Tibial nerve (tissue), 4 donors: ENCODE measurements around the gene SUPT3H. TPM values are rescaled to one million over a fixed set of nuclear protein-coding genes. Genes with fewer than 3 reads are reported as not detected.
A peak's percentile ranks its signal among the peaks of the same experiment; 100 is the strongest.
"Not testable (repeated sequence)": the region's sequence is repeated elsewhere in the genome, so short reads cannot be mapped to it uniquely, and the experiment has no call there.

Experiments
- DNase-seq, 2 donors: peaks; one replicate each; pipeline ENCODE4 v3.0.0-alpha.2; 2019; ENCODE audit warnings: low spot score in 2 of 2
- H3K27ac ChIP-seq, 4 donors: fragments of 200-600 bp; sonication (generic) in 3 of 4; one replicate each; pipeline ENCODE4 v1.5.1; 2017 to 2019; ENCODE audit warnings: mild to moderate bottlenecking in 1 of 4
- H3K27me3 ChIP-seq, 2 donors: fragments of 200-600 bp; sonication (generic) in 1 of 2; one replicate each; pipeline versions ENCODE4 v1.5.1 to v1.6.0; 2017 to 2019
- H3K36me3 ChIP-seq, 3 donors: fragments of 200-600 bp; sonication (generic); one replicate each; pipeline ENCODE4 v1.5.1; 2018 to 2019
- H3K4me1 ChIP-seq, 4 donors: fragments of 200-600 bp; sonication (generic) in 3 of 4; one replicate each; pipeline ENCODE4 v1.5.1; 2017 to 2019
- H3K4me3 ChIP-seq, 4 donors: fragments of 200-600 bp; sonication (generic) in 3 of 4; one replicate each; pipeline ENCODE4 v1.5.1; 2017 to 2019; ENCODE audit warnings: mild to moderate bottlenecking in 1 of 4, moderate library complexity in 1 of 4
- H3K9me3 ChIP-seq, 4 donors: fragments of 200-600 bp; sonication (generic) in 3 of 4; one replicate each; pipeline ENCODE4 v1.5.1; 2017 to 2019
- EP300 ChIP-seq, 2 donors: sonication (generic); formaldehyde crosslinking; IDR thresholded peaks; one replicate each; pipeline ENCODE4 v1.6.1; 2017; ENCODE audit warnings: antibody characterized with exemption in 2 of 2, mild to moderate bottlenecking in 1 of 2
- POLR2A ChIP-seq, 2 donors: fragments of 450-650 bp; IDR thresholded peaks; one replicate each; pipeline ENCODE4 v1.6.1; 2017; ENCODE audit warnings: antibody characterized with exemption in 2 of 2, mild to moderate bottlenecking in 2 of 2, moderate library complexity in 2 of 2
- WGBS, 2 donors: methylation state at CpG; one replicate each; pipeline ENCODE4 v1.1.5; 2018; 5-methylcytosine and 5-hydroxymethylcytosine counted together
- total RNA-seq, 4 donors: library from RNA; depleted of rRNA; stranded (reverse); fragments of >200 nt; gene quantifications; one replicate each; pipeline ENCODE4 v1.1.0, GENCODE V29; 2016
- TF ChIP-seq, protein P1 (sequence below), 5 experiments: fragments of 200-600 bp in 3 of 5; fragments of 450-650 bp in 2 of 5; sonication (generic) in 3 of 5; IDR thresholded peaks; one replicate each; pipeline ENCODE4 v1.5.1; 2016 to 2019; ENCODE audit warnings: antibody characterized with exemption in 5 of 5, mild to moderate bottlenecking in 3 of 5, moderate library complexity in 2 of 5

SUPT3H gene
- total RNA-seq, 4 donors from 2014 or later = 6.6 to 16.5 (median 14.8) TPM

DNA sequence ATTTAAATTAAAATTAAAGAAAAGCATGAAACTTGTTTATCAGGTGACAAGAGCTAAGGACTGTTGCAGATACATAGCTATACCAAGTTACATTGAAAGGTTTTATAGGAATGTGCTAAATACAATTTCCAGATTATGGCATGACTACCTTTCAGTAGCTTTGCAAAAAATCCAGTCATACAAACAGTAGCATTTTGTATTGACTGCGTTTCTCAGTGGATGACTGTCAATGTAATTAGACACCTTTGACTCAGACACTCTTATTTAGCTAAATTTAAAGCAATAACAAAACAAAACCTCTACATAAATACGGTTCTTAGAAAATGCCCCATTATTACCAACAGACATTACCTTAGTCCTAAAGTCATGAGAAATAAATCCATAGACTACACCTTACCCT is 325.4 kb downstream of the SUPT3H start:
- WGBS, 2 donors = 74% methylated on average over 2 of the region's 2 CpGs
- no peaks in the 10 kb centered on the region for H3K9me3 ChIP-seq
- H3K27me3 ChIP-seq = no peaks in the 10 kb centered on the region
- H3K27ac ChIP-seq = no peak overlapping the region
- no peak overlapping the region for H3K4me3 ChIP-seq
- TF ChIP-seq POLR2A (IDR thresholded peaks at IDR 0.05) (no peak), EP300 (IDR thresholded peaks at IDR 0.05) (no peak)
- TF ChIP-seq, protein P1, sequence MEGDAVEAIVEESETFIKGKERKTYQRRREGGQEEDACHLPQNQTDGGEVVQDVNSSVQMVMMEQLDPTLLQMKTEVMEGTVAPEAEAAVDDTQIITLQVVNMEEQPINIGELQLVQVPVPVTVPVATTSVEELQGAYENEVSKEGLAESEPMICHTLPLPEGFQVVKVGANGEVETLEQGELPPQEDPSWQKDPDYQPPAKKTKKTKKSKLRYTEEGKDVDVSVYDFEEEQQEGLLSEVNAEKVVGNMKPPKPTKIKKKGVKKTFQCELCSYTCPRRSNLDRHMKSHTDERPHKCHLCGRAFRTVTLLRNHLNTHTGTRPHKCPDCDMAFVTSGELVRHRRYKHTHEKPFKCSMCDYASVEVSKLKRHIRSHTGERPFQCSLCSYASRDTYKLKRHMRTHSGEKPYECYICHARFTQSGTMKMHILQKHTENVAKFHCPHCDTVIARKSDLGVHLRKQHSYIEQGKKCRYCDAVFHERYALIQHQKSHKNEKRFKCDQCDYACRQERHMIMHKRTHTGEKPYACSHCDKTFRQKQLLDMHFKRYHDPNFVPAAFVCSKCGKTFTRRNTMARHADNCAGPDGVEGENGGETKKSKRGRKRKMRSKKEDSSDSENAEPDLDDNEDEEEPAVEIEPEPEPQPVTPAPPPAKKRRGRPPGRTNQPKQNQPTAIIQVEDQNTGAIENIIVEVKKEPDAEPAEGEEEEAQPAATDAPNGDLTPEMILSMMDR (IDR thresholded peaks at IDR 0.05) = no peak
- no peaks in the 10 kb centered on the region for H3K4me1 ChIP-seq
- no peak for DNase-seq
- H3K36me3 ChIP-seq = no peaks in the 10 kb centered on the region

DNA sequence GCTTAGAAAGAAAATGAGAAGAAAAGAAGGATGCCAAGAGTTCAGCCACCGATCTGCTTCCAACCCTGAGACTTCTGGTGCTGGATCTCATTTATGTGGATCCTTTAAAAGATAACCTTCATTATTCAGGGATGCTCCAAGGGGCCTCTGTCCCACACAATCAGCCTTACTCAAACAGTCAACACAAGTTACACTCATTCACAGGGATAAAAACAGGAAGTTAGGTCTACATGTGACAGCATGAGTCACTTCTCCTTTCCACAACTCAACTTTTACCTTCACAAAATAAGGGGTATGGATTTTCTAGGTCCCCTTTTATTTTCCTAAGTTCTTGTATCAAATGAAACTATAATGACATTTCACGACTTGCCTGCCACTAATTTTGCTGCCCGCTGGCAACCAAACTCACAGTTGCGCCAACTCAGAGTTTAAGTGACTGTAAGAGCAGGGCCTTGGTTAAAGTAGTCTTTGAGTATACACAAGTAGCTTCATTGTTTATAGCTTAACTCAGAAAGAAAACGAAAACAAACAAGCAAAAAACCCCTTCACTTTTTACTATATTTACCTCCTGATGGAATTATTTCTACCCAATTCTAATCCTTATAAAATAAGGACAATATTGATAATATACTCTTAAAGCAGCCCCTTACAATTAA is 328.4 kb downstream of the SUPT3H start:
- Histone ChIP-seq H3K9me3 (no peaks in the 10 kb centered on the region), H3K4me3 (no peak overlapping the region), H3K27me3 (no peaks in the 10 kb centered on the region), H3K4me1 (no peaks in the 10 kb centered on the region), H3K36me3 (no peaks in the 10 kb centered on the region), H3K27ac (no peak overlapping the region)
- DNase-seq = peak in 1 of 2 donors; percentile 14
- TF ChIP-seq EP300 (IDR thresholded peaks at IDR 0.05) (peak in 1 of 2 donors; percentile 19), POLR2A (IDR thresholded peaks at IDR 0.05) (no peak)
- WGBS, 2 donors = 84 to 92% methylated on average over 5 of the region's 5 CpGs

DNA sequence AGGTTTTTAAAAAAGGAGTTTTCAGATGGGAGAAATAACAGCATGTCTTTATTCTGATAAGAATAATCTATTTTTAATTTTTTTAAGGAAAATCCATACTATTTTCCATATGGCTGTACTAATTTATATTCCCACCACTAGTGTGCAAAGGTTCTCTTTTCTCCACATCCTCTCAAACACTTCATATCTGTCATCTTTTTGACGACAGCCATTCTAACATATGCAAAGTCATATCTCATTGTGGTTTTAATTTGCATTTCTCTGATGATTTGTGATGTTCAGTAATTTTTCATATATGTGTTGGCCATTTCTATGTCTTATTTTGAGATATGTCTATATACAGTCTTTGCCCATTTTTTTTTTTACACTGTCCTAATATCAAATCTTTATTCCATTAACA is 330.2 kb downstream of the SUPT3H start:
- no peak overlapping the region for H3K27ac ChIP-seq
- H3K9me3 ChIP-seq = no peaks in the 10 kb centered on the region
- H3K4me1 ChIP-seq = no peaks in the 10 kb centered on the region
- DNase-seq = no peak
- 88 to 95% methylated on average over 1 of the region's 1 CpG for WGBS, 2 donors
- TF ChIP-seq, protein P1 (IDR thresholded peaks at IDR 0.05) = no peak
- TF ChIP-seq POLR2A (IDR thresholded peaks at IDR 0.05) (no peak), EP300 (IDR thresholded peaks at IDR 0.05) (no peak)
- no peak overlapping the region for H3K4me3 ChIP-seq
- H3K27me3 ChIP-seq = no peaks in the 10 kb centered on the region
- H3K36me3 ChIP-seq = no peaks in the 10 kb centered on the region

DNA sequence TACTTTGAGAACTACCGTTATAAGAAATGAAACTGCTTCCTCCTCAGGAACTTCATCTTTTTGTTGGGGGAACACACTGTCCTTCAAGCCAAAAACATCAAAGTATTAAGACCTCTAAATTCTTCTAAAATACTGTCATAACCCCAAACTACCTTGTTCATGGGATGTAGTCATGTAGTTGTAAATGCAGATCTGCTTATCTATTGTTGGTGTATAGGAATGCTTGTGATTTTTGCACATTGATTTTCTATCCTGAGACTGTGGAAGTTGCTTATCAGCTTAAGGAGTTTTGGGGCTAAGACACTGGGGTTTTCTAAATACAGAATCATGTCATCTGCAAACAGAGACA is 332.5 kb downstream of the SUPT3H start:
- TF ChIP-seq, protein P1 (IDR thresholded peaks at IDR 0.05) = no peak
- TF ChIP-seq POLR2A (IDR thresholded peaks at IDR 0.05) (no peak), EP300 (IDR thresholded peaks at IDR 0.05) (no peak)
- H3K27me3 ChIP-seq = no peaks in the 10 kb centered on the region
- DNase-seq = no peak
- no peaks in the 10 kb centered on the region for H3K9me3 ChIP-seq
- no peak overlapping the region for H3K4me3 ChIP-seq
- peaks cover 0 to 11% (median 0%) of the 10 kb centered on the region in 4 donors for H3K4me1 ChIP-seq
- H3K27ac ChIP-seq = no peak overlapping the region
- no peaks in the 10 kb centered on the region for H3K36me3 ChIP-seq
- 47 to 74% methylated on average over 1 of the region's 1 CpG for WGBS, 2 donors

DNA sequence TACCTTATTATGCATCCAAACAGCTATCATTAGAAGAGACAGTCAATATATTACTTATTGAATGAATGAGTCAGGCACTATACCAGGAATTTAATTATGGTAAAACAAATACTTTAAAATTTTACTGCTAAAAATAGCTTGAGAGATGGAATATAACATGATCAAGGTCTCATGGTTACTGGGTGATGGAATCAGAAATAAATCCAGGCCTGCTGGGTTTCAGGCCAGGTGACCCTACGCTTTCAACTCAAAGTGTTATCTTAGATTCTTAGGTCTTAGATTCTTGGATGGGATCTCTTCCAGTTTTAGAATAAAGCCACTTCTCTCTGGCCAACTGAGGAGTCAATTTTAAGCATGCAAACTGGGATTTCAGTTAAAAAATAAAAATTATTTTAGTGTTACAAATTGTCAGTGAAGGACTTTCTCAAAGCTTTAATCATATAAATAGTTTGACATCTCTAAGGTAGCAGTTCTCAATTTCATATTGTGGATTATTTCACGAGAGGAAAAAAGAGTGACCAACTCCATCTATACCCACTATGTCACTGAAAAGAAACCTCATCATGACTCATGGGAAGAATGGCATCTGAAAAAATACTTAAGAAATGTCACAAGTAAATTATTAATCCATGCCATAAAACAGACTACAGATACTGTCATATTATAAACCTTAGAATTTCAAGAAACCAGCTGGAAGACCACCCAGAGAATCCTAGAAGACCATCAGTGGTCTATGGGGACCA is 333.1 kb downstream of the SUPT3H start:
- TF ChIP-seq EP300 (IDR thresholded peaks at IDR 0.05) = no peak
- 81 to 84% methylated on average over 2 of the region's 2 CpGs for WGBS, 2 donors

DNA sequence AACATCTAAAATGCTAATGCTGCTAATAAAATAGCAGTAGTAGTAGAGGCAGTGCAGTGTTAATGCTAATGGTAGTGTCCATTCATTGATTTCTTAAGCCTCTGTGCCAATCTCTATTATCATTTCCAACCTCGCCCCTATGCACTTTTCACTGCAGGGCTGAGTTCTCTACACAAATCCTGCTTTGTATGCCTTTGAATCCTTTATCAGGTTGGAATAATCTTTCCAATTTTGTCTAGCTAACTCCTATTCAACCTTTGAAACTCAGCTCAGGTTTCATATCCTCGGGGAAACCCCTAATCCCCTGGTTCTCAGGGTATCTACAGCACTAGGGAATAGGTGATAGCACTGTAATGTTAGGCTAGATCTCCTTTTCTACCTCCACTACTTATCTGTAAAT is 333.6 kb downstream of the SUPT3H start:
- 84 to 87% methylated on average over 2 of the region's 2 CpGs for WGBS, 2 donors
- H3K9me3 ChIP-seq = no peaks in the 10 kb centered on the region
- DNase-seq = no peak
- no peaks in the 10 kb centered on the region for H3K36me3 ChIP-seq
- H3K4me1 ChIP-seq = peaks cover 0 to 22% (median 0%) of the 10 kb centered on the region in 4 donors
- no peak overlapping the region for H3K27ac ChIP-seq
- TF ChIP-seq EP300 (IDR thresholded peaks at IDR 0.05) (no peak), POLR2A (IDR thresholded peaks at IDR 0.05) (no peak)
- TF ChIP-seq, protein P1 (IDR thresholded peaks at IDR 0.05) = no peak
- no peaks in the 10 kb centered on the region for H3K27me3 ChIP-seq
- H3K4me3 ChIP-seq = no peak overlapping the region

More for the DNA sequence above, 333.1 kb downstream of the SUPT3H start:
- no peaks in the 10 kb centered on the region for H3K36me3 ChIP-seq
- DNase-seq = no peak
- peaks cover 0 to 16% (median 0%) of the 10 kb centered on the region in 4 donors for H3K4me1 ChIP-seq
- no peaks in the 10 kb centered on the region for H3K9me3 ChIP-seq
- H3K27ac ChIP-seq = no peak overlapping the region
- no peak overlapping the region for H3K4me3 ChIP-seq
- H3K27me3 ChIP-seq = no peaks in the 10 kb centered on the region

DNA sequence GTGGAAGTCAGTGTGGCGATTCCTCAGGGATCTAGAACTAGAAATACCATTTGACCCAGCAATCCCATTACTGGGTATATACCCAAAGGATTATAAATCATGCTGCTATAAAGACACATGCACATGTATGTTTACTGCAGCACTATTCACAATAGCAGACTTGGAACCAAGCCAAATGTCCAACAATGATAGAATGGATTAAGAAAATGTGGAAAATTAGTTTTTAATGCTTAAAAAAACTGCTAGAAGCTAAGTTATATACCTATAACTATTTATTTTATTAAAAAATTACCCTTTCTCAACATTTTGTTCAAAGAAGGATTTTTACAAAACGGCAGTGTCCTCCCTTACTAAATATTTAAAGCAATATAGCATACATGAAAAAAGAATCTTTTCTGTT is 335.1 kb downstream of the SUPT3H start:
- WGBS, 2 donors = 69 to 73% methylated on average over 2 of the region's 2 CpGs
- not testable (repeated sequence) for H3K27me3 ChIP-seq, H3K36me3 ChIP-seq

More for the DNA sequence above, 335.1 kb downstream of the SUPT3H start:
- not testable (repeated sequence) for H3K27ac ChIP-seq, H3K9me3 ChIP-seq, H3K4me3 ChIP-seq, DNase-seq
- H3K4me1 ChIP-seq = peaks cover 0 to 32% (median 0%) of the 10 kb centered on the region in 4 donors
